OCI-LY7 (cell line): ENCODE results near the gene DLEC1. TPM values are rescaled to one million over a fixed set of nuclear protein-coding genes. Genes with fewer than 3 reads are reported as not detected.

Experiments used
- BruUV-seq: library from RNA; stranded (reverse); fragments of 400-500 nt; replicated peaks from 2 replicates; lab custom pipeline; 2021; lab: Mats Ljungman, UMichigan
- CTCF ChIA-PET: fragments of 300-600 bp; sonication (Branson Sonifier 250); formaldehyde crosslinking; loops from one replicate; lab custom pipeline; 2022; ENCODE audit warnings: antibody characterized with exemption; ENCODE audit not compliant: unreplicated experiment; lab: Charles Lee
- POLR2A ChIA-PET: fragments of 300-600 bp; sonication (Branson Sonifier 250); formaldehyde crosslinking; loops from one replicate; lab custom pipeline; 2022; ENCODE audit warnings: antibody characterized with exemption; lab: Charles Lee
- DNase-seq: peaks from one replicate; pipeline ENCODE4 v3.0.0-alpha.2; 2015; ENCODE audit warnings: low spot score
- H2AFZ ChIP-seq: fragments of 200-600 bp; sonication (generic), shearing (Covaris generic); 2 replicates; pipeline ENCODE4 v1.6.1; 2014; ENCODE audit warnings: mild to moderate bottlenecking, antibody characterized with exemption, low read length, moderate library complexity
- H3K27ac ChIP-seq: fragments of 200-600 bp; sonication (generic); 2 replicates; pipeline ENCODE4 v1.5.1; 2014; ENCODE audit warnings: mixed run types, low read depth, mild to moderate bottlenecking, moderate library complexity, low read length, inconsistent platforms; ENCODE audit not compliant: poor library complexity, severe bottlenecking
- H3K36me3 ChIP-seq: fragments of 200-600 bp; sonication (generic); 2 replicates; pipeline ENCODE4 v1.6.1; 2014; ENCODE audit warnings: mild to moderate bottlenecking, antibody characterized with exemption, low read length, moderate library complexity, mixed read lengths; ENCODE audit not compliant: insufficient read depth
- H3K4me1 ChIP-seq: fragments of 200-600 bp; sonication (generic); 2 replicates; pipeline ENCODE4 v1.5.1; 2014; ENCODE audit warnings: mild to moderate bottlenecking, low read length; ENCODE audit not compliant: insufficient read depth, poor library complexity, severe bottlenecking
- H3K4me2 ChIP-seq: fragments of 200-600 bp; sonication (generic); 2 replicates; pipeline ENCODE4 v1.6.1; 2014; ENCODE audit warnings: mild to moderate bottlenecking, low read length
- H3K4me3 ChIP-seq: fragments of 200-600 bp; sonication (generic); 2 replicates; pipeline ENCODE4 v1.5.1; 2014; ENCODE audit warnings: mild to moderate bottlenecking, low read depth, low read length; ENCODE audit not compliant: poor library complexity, severe bottlenecking
- H3K79me2 ChIP-seq: fragments of 200-600 bp; sonication (generic); 2 replicates; pipeline ENCODE4 v1.6.1; 2016; ENCODE audit warnings: low read depth, mild to moderate bottlenecking, low read length, moderate library complexity, mixed read lengths; ENCODE audit not compliant: insufficient read depth
- H3K9me2 ChIP-seq: fragments of 200-600 bp; sonication (generic); 2 replicates; pipeline ENCODE4 v1.6.1; 2016; ENCODE audit warnings: mild to moderate bottlenecking, low read length, mixed read lengths; ENCODE audit not compliant: insufficient read depth
- H3K9me3 ChIP-seq: fragments of 200-600 bp; sonication (generic); 2 replicates; pipeline ENCODE4 v1.6.1; 2014; ENCODE audit warnings: mild to moderate bottlenecking, mixed run types, low read length, mixed read lengths
- H4K20me1 ChIP-seq: fragments of 200-600 bp; sonication (generic); 2 replicates; pipeline ENCODE4 v1.6.1; 2014; ENCODE audit warnings: mild to moderate bottlenecking, antibody characterized with exemption, low read length, moderate library complexity, mixed read lengths; ENCODE audit not compliant: insufficient read depth
- CTCF ChIP-seq: fragments of 200-600 bp; sonication (generic); conservative IDR thresholded peaks from 2 replicates; pipeline ENCODE4 v1.5.1; 2014; ENCODE audit warnings: mild to moderate bottlenecking, antibody characterized with exemption, low read length, moderate library complexity, mixed read lengths
- EZH2phosphoT487 ChIP-seq: fragments of 200-600 bp; sonication (generic); IDR thresholded peaks from 2 replicates; pipeline ENCODE4 v1.6.1; 2018; ENCODE audit warnings: low read depth, borderline replicate concordance, mild to moderate bottlenecking, mixed run types, antibody characterized with exemption, low read length, moderate library complexity, mixed read lengths
- intact Hi-C: fragments of 100-400 bp; cut with micrococcal nuclease; formaldehyde crosslinking; loops from one replicate; pipeline ENCODE4 v1.10.0; 2022; ENCODE audit not compliant: unreplicated experiment
- total RNA-seq, 2 experiments: library from RNA; depleted of rRNA in 1 of 2; stranded (reverse); fragments of >200 nt in 1 of 2; shearing (Covaris generic) in 1 of 2; gene quantifications; 2 replicates each; pipeline ENCODE4 v1.2.3, GENCODE V29; 2014 to 2022

The DLEC1 gene
- total RNA-seq, 2 experiments from 2014 or later, result 0.13 TPM; not detected in 1

GRCh38 chr3:38046027-38046426 is 7.0 kb downstream of the DLEC1 start:
- no TSS peak for BruUV-seq
- no peaks in the 10 kb centered on the region for H4K20me1 ChIP-seq

DNA sequence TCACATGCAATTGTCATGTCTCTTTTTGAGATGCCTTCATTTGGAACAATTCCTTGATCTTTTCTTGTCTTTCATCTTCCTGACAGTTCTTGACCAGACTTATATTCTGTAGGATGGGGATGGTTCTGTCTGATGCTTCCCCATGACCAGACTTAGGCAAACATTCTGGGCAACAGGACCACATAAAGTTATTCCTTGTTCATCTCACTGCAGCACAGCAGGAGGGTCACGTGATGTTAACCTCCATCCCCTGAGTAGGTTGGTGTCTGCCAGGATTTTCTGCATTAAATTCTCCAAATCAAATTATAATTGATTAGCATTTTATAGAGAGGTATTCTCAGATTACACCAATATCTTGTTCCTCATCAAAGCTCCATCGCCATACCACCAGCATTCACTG is 7.8 kb downstream of the DLEC1 start:
- CTCF ChIA-PET, result no interaction called here
- no peak for TF ChIP-seq CTCF
- no peak for TF ChIP-seq EZH2phosphoT487
- Histone ChIP-seq H4K20me1 (no peaks in the 10 kb centered on the region), H3K36me3 (no peaks in the 10 kb centered on the region), H2AFZ (no peak overlapping the region), H3K79me2 (no peaks in the 10 kb centered on the region), H3K27ac (no peak overlapping the region), H3K9me2 (no peaks in the 10 kb centered on the region), H3K4me3 (no peak overlapping the region), H3K9me3 (no peaks in the 10 kb centered on the region), H3K4me1 (no peaks in the 10 kb centered on the region), H3K4me2 (no peak overlapping the region)
- intact Hi-C loops, result no loop called here
- POLR2A ChIA-PET, result interaction anchor here (0.6 kb wide), 1 partner anchor 666 kb away, joined by 3 read pairs; no protein-coding TSS in a partner anchor
- no TSS peak for BruUV-seq
- DNase-seq, result no peak

More at GRCh38 chr3:38046027-38046426, 7.0 kb downstream of the DLEC1 start:
- H3K4me2 ChIP-seq, result no peak overlapping the region
- H3K4me3 ChIP-seq, result no peak overlapping the region
- POLR2A ChIA-PET, result no interaction called here
- no peaks in the 10 kb centered on the region for H3K36me3 ChIP-seq
- intact Hi-C loops, result no loop called here
- no peak overlapping the region for H3K27ac ChIP-seq
- H2AFZ ChIP-seq, result no peak overlapping the region
- no peak for TF ChIP-seq CTCF
- TF ChIP-seq EZH2phosphoT487, result no peak
- H3K79me2 ChIP-seq, result no peaks in the 10 kb centered on the region
- CTCF ChIA-PET, result no interaction called here
- H3K9me2 ChIP-seq, result no peaks in the 10 kb centered on the region
- H3K4me1 ChIP-seq, result no peaks in the 10 kb centered on the region
- no peak for DNase-seq
- H3K9me3 ChIP-seq, result no peaks in the 10 kb centered on the region

- H4K20me1 ChIP-seq, result no peaks in the 10 kb centered on the region
- no peaks in the 10 kb centered on the region for H3K9me3 ChIP-seq
- H3K4me1 ChIP-seq, result no peaks in the 10 kb centered on the region
- no peak overlapping the region for H3K27ac ChIP-seq
- H3K36me3 ChIP-seq, result no peaks in the 10 kb centered on the region
- no TSS peak for BruUV-seq
- no peaks in the 10 kb centered on the region for H3K79me2 ChIP-seq
- H2AFZ ChIP-seq, result no peak overlapping the region
- no peak for DNase-seq
- ChIA-PET CTCF (no interaction called here), POLR2A (no interaction called here)
- intact Hi-C loops, result no loop called here
- no peak overlapping the region for H3K4me3 ChIP-seq
- no peaks in the 10 kb centered on the region for H3K9me2 ChIP-seq
- no peak for TF ChIP-seq CTCF
- TF ChIP-seq EZH2phosphoT487, result no peak
- H3K4me2 ChIP-seq, result no peak overlapping the region
These were observed 8.9 kb downstream of the DLEC1 start for GRCh38 chr3:38047896-38048295.
